Caco-2 (cell line): ENCODE data around the gene NFATC4. TPM values are rescaled to one million over a fixed set of nuclear protein-coding genes. Genes with fewer than 3 reads are reported as not detected.
A peak's percentile ranks its signal among the peaks of the same experiment; 100 is the strongest.
"Not testable (repeated sequence)": the region's sequence is repeated elsewhere in the genome, so short reads cannot be mapped to it uniquely, and the experiment has no call there.

Experiments
- BruUV-seq: library from RNA; stranded (reverse); fragments of 400-500 nt; replicated peaks from 2 replicates; lab custom pipeline; 2021; lab: Mats Ljungman, UMichigan
- CTCF ChIA-PET: fragments of 300-600 bp; sonication (Branson Sonifier 250); formaldehyde crosslinking; loops from one replicate; lab custom pipeline; 2022; ENCODE audit warnings: antibody characterized with exemption; lab: Charles Lee
- POLR2A ChIA-PET: fragments of 300-600 bp; sonication (Branson Sonifier 250); formaldehyde crosslinking; loops from one replicate; lab custom pipeline; 2022; ENCODE audit warnings: antibody characterized with exemption; lab: Charles Lee
- DNase-seq, 2 experiments: peaks; one replicate each; pipeline versions ENCODE4 v3.0.0 to v3.0.0-alpha.2; 2020 to 2022
- H3K27me3 ChIP-seq: replicated peaks from 2 replicates; pipeline ENCODE4 v1.6.0; 2011; ENCODE audit warnings: low read length; ENCODE audit not compliant: control insufficient read depth, insufficient read depth
- H3K36me3 ChIP-seq: 2 replicates; pipeline ENCODE4 v1.5.1; 2011; ENCODE audit warnings: low read length; ENCODE audit not compliant: control insufficient read depth, insufficient read depth
- H3K4me1 ChIP-seq: fragments of 250-450 bp; sonication (Bioruptor Pico); 2 replicates; pipeline ENCODE4 v1.5.1; 2020; ENCODE audit warnings: mild to moderate bottlenecking
- H3K4me3 ChIP-seq: 2 replicates; pipeline ENCODE4 v1.5.1; 2011; ENCODE audit warnings: low read depth, mild to moderate bottlenecking, control low read depth, low read length
- H3K9me3 ChIP-seq: fragments of 250-450 bp; sonication (Bioruptor Pico); 2 replicates; pipeline ENCODE4 v1.5.1; 2020; ENCODE audit warnings: mild to moderate bottlenecking, moderate library complexity
- H3K27ac Mint-ChIP-seq: one replicate; pipeline ENCODE4 v1.8.0; 2022; ENCODE audit warnings: mixed read lengths; ENCODE audit not compliant: unreplicated experiment
- H3K27me3 Mint-ChIP-seq: one replicate; pipeline ENCODE4 v1.8.0; 2022; ENCODE audit warnings: mixed read lengths; ENCODE audit not compliant: insufficient read depth, unreplicated experiment
- H3K36me3 Mint-ChIP-seq: one replicate; pipeline ENCODE4 v1.8.0; 2022; ENCODE audit warnings: mild to moderate bottlenecking, mixed read lengths; ENCODE audit not compliant: insufficient read depth, unreplicated experiment
- H3K4me1 Mint-ChIP-seq: one replicate; pipeline ENCODE4 v1.8.0; 2022; ENCODE audit warnings: low read depth, mixed read lengths; ENCODE audit not compliant: unreplicated experiment
- H3K4me3 Mint-ChIP-seq: one replicate; pipeline ENCODE4 v1.8.0; 2022; ENCODE audit warnings: mild to moderate bottlenecking, moderate library complexity, mixed read lengths; ENCODE audit not compliant: unreplicated experiment
- H3K9me3 Mint-ChIP-seq: one replicate; pipeline ENCODE4 v1.8.0; 2022; ENCODE audit warnings: mixed read lengths; ENCODE audit not compliant: unreplicated experiment
- intact Hi-C: fragments of 100-400 bp; cut with micrococcal nuclease; formaldehyde crosslinking; loops from one replicate; pipeline ENCODE4 v1.10.0; 2022; ENCODE audit not compliant: unreplicated experiment
- total RNA-seq: library from RNA; stranded (reverse); gene quantifications from 2 replicates; pipeline ENCODE4 v1.2.3, GENCODE V29; 2022
- TF ChIP-seq, protein P1 (sequence below), 2 experiments: fragments of 200-600 bp in 1 of 2; IDR thresholded peaks; 1 replicate in 1 of 2; 2 replicates in 1 of 2; pipeline versions ENCODE4 v1.5.1 to v1.8.0; 2011 to 2022; ENCODE audit warnings: antibody characterized with exemption in 1 of 2, control low read depth in 1 of 2, inconsistent platforms in 1 of 2, low read depth in 1 of 2, low read length in 1 of 2, mild to moderate bottlenecking in 1 of 2, moderate library complexity in 1 of 2; ENCODE audit not compliant: insufficient read depth in 1 of 2, severe bottlenecking in 1 of 2, unreplicated experiment in 1 of 2

The NFATC4 gene
- total RNA-seq, 1 experiment from 2014 or later = 0.88 TPM

DNA sequence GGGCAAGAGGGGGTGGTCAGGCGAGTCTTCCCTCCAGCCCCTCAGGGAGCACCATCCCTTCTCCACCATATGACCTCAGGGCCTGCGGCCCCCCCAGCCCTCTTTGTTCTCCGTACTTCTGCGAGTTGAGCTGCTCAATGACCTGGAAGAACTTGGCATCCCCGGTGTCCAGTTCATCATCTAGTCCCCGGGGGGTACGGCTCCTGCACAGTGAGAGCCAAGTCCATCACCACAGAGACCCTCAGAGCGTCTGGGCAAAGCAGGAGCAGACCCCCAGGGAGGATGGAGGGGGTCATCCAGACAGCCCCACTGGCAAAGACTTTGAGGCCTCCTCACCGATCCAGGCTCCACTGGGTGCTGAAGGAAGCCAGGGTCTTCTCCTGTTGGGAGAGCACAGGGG is 42.0 kb upstream of the NFATC4 start:
- CTCF ChIA-PET = interaction anchor here (1.4 kb wide), 1 partner anchor 106 kb away, joined by 3 read pairs; no protein-coding TSS in a partner anchor

DNA sequence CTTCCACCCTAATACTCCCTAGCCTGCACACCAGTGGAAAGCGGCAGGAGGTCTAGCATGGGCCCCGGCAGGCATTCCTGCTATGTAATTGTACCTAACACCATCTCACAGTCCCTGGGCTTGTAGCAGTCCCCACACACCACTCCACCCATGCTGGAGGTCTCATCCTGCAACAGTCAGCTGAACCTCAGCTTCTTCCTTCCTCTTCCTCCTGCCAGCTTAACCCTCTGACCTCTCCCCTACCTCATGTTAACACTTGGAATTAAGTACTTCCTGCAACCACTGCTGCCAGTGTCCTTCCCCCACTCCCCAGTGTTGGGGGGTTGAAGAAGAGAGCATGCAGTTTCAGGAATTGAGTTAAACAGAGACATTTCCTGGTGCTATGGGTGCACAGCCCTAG is 40.7 kb upstream of the NFATC4 start:
- Mint-ChIP-seq H3K36me3 (peaks cover 2% of the 10 kb centered on the region), H3K27me3 (no peaks in the 10 kb centered on the region), H3K4me1 (peaks cover 5% of the 10 kb centered on the region), H3K4me3 (no peak overlapping the region), H3K9me3 (no peaks in the 10 kb centered on the region), H3K27ac (no peak overlapping the region)
- no TSS peak for BruUV-seq
- Histone ChIP-seq H3K27me3 (no peaks in the 10 kb centered on the region; the same call in 1 of the 2 replicates), H3K4me3 (no peak overlapping the region), H3K9me3 (no peaks in the 10 kb centered on the region), H3K36me3 (no peaks in the 10 kb centered on the region), H3K4me1 (no peaks in the 10 kb centered on the region)
- ChIA-PET POLR2A (no interaction called here), CTCF (interaction anchor here (0.6 to 3.1 kb wide), 4 partner anchors 103 to 769 kb away, joined by 3 to 12 read pairs (median 3); no protein-coding TSS in a partner anchor)
- TF ChIP-seq, protein P1, sequence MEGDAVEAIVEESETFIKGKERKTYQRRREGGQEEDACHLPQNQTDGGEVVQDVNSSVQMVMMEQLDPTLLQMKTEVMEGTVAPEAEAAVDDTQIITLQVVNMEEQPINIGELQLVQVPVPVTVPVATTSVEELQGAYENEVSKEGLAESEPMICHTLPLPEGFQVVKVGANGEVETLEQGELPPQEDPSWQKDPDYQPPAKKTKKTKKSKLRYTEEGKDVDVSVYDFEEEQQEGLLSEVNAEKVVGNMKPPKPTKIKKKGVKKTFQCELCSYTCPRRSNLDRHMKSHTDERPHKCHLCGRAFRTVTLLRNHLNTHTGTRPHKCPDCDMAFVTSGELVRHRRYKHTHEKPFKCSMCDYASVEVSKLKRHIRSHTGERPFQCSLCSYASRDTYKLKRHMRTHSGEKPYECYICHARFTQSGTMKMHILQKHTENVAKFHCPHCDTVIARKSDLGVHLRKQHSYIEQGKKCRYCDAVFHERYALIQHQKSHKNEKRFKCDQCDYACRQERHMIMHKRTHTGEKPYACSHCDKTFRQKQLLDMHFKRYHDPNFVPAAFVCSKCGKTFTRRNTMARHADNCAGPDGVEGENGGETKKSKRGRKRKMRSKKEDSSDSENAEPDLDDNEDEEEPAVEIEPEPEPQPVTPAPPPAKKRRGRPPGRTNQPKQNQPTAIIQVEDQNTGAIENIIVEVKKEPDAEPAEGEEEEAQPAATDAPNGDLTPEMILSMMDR (IDR thresholded peaks at IDR 0.05; ENCODE audit: insufficient read depth in 1 of 2, low read depth in 1 of 2, low read length in 1 of 2, severe bottlenecking in 1 of 2, unreplicated experiment in 1 of 2) = no peak
- no peak for DNase-seq
- intact Hi-C loops = no loop called here

More for the DNA sequence above, 42.0 kb upstream of the NFATC4 start:
- DNase-seq = no peak
- Mint-ChIP-seq H3K27me3 (no peaks in the 10 kb centered on the region), H3K27ac (no peak overlapping the region), H3K4me3 (no peak overlapping the region), H3K36me3 (no peaks in the 10 kb centered on the region), H3K4me1 (no peaks in the 10 kb centered on the region), H3K9me3 (no peaks in the 10 kb centered on the region)
- intact Hi-C loops = no loop called here
- POLR2A ChIA-PET = no interaction called here
- no peaks in the 10 kb centered on the region for H3K36me3 ChIP-seq
- TF ChIP-seq, protein P1 (IDR thresholded peaks at IDR 0.05; ENCODE audit: insufficient read depth in 1 of 2, low read depth in 1 of 2, low read length in 1 of 2, severe bottlenecking in 1 of 2, unreplicated experiment in 1 of 2) = no peak
- no peaks in the 10 kb centered on the region for H3K4me1 ChIP-seq
- H3K4me3 ChIP-seq = no peak overlapping the region
- no peaks in the 10 kb centered on the region for H3K9me3 ChIP-seq
- no peaks in the 10 kb centered on the region; the same call in 1 of the 2 replicates for H3K27me3 ChIP-seq
- BruUV-seq = no TSS peak

DNA sequence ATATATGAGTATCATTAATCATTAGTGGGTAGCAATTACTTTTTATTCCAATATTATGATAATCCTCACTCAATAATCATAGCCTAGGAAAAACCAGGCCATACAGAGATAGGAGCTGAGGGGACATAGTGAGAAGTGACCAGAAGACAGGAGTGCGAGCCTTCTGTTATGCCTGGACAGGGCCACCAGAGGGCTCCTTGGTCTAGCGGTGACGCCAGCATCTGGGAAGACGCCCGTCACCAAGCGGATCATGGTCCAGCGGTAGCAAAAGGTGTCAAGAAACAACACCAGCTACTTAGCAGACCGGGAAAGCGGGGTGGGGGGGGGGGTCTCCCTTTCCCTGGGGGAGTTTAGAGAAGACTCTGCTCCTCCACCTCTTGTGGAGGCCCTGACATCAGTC is 40.1 kb upstream of the NFATC4 start:
- POLR2A ChIA-PET, H3K4me1 Mint-ChIP-seq, H3K4me1 ChIP-seq, H3K4me3 Mint-ChIP-seq, BruUV-seq, H3K9me3 Mint-ChIP-seq, H3K9me3 ChIP-seq, H3K27me3 ChIP-seq, H3K36me3 ChIP-seq, H3K36me3 Mint-ChIP-seq, H3K4me3 ChIP-seq, H3K27me3 Mint-ChIP-seq, H3K27ac Mint-ChIP-seq: not testable (repeated sequence)
- intact Hi-C loops = loop anchor here (1.0 kb wide), 2 partner anchors 103 to 108 kb away; no protein-coding TSS in a partner anchor
- TF ChIP-seq, protein P1 (IDR thresholded peaks at IDR 0.05; ENCODE audit: insufficient read depth in 1 of 2, low read depth in 1 of 2, low read length in 1 of 2, severe bottlenecking in 1 of 2, unreplicated experiment in 1 of 2) = peak in 1 of 2 experiments; percentile 67
- DNase-seq = peak; percentile 63 to 69
- CTCF ChIA-PET = interaction anchor here (1.0 to 3.1 kb wide), 3 partner anchors 103 to 109 kb away, joined by 3 to 12 read pairs (median 3); no protein-coding TSS in a partner anchor
